Retina (tissue), 1 donor: Measurements from ENCODE around the gene CFAP410.

ENCODE experiments used
- DNase-seq: peaks from one replicate; pipeline ENCODE4 v3.0.0-alpha.2; 2016

Gene CFAP410

DNA sequence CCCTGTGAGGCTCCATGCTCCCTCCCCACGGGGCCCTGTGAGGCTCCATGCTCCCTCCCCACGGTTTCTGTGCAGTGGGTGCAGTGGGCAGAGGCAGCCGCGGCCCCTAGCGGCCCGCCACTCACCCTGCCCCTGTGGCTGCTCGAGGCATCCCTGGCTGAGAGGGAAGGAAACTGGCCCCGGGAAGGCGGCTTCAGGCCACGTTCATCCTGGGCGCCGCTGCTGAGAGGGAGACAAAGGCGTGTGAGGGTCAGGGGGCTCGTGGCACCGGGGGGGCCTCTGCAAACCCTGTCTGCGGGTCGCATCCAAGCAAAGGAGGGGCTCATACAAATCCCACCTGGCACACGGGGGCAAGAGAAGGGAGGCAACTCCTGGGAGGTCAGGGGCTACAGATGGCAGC, 8.5 kb downstream of the CFAP410 start:
- no peak for DNase-seq

- no peak for DNase-seq
These were observed 9.1 kb downstream of the CFAP410 start for GRCh38 chr21:44329971-44330681.

DNA sequence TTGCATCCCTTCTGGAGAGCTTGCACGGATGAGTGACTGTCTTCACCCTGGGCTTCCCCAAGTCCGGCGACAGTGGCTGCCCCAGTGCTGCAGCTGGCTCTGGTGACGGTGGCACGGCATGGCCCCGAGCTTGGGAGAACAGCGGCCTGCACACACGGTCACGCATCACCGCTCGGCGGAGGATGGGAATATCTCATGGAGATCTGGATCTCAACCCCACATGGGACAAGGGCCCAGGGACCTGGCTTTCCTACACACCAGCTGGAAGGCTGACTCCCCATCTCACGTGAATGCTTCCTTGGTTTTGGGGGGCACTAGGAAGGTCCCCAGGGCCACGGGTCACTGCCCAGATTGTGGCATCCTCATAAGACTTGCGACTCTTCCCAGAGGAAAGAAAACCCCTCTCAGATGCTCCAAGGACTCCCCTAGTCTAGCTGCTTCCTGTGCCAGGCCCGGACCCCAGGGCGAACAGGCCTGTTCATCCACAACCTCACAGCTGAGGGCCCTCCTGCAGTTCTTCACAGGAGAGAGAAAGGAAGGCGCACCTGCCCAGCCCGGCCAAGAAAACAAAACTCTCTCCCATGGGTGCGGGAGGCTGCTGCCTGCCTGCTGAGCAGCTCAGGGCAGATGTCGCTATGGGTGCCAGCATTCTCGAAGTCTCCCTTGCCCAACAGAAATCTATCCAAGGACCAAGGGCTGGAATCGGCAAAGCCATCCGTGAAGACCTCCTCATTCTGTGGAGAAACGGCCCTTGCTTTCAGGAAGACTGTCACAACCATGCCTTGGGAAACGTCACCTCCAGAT, 9.9 kb downstream of the CFAP410 start:
- no peak for DNase-seq

DNA sequence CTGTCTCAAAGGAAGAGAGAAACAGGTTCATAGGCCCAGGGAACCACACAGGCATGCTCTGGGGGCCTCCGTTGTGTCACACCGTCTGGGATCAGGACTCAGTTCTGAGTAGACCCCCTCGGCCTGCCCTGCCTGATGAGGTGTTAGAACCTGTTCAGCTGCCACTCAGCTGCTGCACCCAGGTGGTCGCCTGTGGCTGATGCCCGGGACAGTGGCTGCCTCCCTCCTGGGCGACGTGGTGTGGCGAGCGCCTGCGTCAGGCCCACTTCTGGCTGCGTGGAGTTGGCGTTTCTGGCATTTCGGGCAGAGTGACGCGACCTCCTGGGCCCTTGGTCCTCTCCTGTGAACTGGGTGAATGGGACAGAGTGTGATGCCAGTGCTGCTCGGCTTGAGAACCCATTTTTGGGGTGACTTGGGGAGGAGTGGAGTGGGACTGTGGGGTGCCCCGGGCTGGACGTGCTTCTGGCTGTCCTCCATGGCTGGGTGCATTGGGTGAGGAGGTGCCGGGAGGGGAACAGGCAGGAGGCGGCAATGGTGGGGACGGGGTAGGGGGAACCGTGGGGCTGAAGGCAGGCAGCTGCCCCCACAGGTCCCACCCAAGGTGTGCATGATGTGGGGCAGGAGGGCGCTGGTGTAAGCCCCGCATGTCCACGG, 10.8 kb downstream of the CFAP410 start:
- DNase-seq = no peak

DNA sequence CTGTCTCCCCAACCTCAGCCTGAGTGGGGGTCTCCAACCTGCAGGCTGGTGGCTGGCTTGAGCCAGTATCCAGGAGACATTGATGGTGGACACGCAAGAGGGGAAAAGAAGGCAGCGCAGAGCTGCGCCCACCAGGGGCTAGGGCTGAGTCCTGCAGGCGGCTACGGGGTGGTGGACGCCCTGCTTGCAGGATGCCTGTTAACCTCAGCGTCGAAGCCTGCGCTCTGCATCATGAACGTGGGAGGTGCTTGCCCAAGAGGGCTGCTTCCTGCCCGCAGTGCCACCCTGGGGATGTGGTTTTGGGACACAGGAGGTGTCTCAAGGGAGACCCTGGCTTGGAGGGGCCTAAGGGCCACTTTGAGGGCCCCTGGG, 11.6 kb downstream of the CFAP410 start:
- DNase-seq = no peak

DNA sequence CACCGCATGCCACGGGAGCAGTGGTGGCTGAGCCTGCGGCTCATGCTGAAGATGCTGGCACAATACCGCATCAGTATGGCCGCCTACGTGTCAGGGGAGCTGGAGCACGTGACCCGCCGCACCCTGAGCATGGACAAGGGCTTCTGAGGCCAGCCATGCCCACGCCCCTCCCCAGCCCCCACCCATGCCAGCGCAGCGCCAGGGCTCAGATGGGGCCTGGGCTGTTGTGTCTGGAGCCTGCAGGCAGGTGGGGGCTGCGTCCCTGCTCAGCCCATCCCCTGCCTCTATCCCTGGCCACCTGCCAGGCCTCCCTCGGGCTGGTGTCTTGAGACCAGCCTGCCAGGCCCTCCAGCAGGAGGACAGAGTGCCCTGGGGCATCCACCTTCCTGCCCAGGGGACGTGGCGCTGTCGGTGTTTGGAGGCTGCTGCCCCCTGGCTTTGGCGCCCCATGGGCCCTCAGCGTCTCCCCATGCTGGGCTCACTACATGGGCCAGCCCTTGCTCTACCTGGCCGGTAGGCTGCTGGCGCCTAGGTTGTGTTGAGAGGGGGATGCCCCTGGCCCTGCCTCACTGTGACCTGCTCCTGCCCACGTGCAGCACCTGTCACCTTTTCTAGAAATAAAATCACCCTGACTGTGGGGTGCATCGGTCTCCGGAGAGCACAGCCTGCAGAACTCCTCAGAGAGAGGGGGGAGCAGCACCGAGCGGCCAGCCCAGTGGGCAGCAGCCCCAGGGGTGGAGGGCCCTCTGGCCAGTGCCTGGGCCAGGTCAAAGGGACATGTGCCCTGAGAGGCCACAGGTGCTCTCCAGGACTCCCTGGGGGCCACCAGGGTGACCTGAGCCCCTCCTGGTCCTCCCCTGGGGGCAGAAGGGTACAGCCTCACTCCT, 12.2 kb downstream of the CFAP410 start:
- DNase-seq = no peak

GRCh38 chr21:44326272-44326647, 12.9 kb downstream of the CFAP410 start:
- no peak for DNase-seq

DNA sequence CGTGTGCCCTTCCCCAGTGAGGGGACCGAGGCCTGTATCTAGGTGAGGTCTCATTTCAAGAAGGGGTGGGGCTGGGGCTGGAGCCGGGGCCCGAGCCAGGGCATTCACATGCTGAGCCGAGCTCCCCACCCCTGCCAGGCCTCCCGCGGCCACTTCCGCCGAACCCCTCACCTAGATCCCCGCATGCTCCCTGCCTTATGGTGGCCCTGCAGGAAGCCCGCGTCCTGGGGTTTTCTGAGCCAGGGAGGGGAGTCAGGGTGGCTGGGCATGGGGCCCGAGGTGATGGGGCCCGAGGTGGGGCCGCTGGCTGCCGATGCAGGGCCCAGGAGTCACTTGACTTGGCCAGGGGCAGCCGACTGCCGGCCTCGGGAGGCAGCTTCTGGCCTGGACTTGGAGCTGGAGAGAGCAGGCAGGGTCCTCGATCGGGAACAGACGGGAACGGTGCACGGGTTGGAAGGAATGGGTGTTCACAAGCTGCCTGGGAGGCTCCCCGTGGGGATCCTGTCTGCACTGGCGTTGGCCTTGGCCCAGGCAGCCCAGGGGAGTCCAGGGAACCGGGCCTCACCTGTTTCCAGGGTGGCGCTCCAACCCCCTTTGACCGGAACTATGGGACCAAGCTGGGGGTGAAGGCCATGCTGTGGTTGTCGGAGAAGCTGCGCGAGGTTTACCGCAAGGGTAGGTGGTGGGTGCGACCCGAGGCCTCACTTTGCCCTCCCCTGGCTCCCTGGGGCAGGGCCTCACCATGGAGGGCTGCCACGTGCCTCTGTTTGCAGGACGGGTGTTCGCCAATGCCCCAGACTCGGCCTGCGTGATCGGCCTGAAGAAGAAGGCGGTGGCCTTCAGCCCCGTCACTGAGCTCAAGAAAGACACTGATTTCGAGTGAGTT, 13.6 kb downstream of the CFAP410 start:
- no peak for DNase-seq

- no peak for DNase-seq
These were observed 14.4 kb downstream of the CFAP410 start for GRCh38 chr21:44324854-44325107.

- DNase-seq = no peak
These were observed 14.9 kb downstream of the CFAP410 start for GRCh38 chr21:44324106-44324853.

DNA sequence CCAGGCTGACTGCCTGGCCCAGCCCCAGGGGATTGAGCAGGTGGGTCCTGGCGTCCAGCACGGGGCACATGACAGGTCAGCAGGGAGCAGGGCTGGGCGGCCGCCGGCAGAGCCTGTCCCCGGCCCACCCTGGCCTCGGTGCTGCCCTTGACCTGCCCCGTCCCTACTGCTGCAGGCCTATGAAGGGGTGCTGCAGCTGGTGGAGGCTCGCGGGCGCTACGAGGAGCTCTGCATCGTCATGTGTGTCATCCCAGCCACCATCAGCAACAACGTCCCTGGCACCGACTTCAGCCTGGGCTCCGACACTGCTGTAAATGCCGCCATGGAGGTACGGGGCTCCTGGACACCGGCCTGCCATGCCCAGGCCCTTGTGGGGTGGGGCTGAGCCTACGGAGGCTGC, 15.6 kb downstream of the CFAP410 start:
- DNase-seq = no peak

GRCh38 chr21:44322621-44323325, 16.4 kb downstream of the CFAP410 start:
- DNase-seq = no peak

GRCh38 chr21:44321846-44322450, 17.2 kb downstream of the CFAP410 start:
- no peak for DNase-seq

DNA sequence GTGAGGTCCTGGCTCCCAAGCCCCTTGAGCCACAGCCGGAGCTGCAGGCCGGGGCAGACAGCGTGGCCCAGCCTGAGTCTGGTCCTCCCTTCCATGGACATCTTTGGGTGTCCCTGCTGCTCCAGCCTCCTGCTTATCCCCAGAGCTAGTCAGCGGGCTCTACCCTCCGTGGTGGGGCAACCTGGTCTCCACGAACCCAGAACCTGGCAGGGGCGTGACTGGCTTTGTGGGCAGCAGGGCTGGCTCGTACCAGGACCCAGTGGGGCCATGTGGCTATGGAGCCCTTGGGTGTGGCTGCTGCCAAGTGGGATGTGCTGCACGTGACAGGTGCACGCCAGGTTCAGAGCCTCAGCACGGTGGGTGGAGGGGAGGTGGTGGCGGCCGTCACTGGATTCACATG, 18.3 kb downstream of the CFAP410 start:
- no peak for DNase-seq

DNA sequence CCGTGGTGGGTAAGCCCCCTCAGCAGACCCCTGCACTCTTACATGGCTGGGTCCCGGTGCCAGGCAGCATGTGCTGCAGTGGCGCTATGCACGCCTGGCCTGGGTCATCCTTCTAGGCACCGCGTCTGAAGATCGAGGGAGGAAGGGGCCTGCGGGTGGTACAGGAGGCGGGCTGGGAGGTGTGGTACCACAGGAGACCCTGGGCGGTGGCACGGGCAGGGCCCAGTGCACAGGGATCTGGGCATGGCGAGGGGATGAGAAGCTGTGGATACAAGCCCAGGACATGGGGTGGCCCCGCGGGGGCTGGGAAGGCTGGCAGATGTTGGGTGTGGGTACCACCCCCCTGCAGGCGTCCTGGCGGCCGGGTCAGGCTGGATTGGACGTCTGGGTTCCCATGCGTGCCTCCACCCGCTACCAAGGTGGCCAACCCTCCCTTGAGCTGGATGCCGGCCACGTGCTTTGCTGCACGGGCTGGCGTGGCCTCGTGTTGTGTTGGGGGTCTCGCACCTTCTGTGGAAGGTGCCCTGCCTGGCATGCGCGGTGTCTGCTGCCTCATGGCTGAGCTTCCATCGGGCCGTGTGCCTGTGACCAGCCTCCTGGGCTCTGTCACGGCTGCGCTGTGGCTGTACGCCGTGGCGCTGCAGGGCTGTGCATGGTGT, 19.7 kb downstream of the CFAP410 start:
- DNase-seq = no peak

DNA sequence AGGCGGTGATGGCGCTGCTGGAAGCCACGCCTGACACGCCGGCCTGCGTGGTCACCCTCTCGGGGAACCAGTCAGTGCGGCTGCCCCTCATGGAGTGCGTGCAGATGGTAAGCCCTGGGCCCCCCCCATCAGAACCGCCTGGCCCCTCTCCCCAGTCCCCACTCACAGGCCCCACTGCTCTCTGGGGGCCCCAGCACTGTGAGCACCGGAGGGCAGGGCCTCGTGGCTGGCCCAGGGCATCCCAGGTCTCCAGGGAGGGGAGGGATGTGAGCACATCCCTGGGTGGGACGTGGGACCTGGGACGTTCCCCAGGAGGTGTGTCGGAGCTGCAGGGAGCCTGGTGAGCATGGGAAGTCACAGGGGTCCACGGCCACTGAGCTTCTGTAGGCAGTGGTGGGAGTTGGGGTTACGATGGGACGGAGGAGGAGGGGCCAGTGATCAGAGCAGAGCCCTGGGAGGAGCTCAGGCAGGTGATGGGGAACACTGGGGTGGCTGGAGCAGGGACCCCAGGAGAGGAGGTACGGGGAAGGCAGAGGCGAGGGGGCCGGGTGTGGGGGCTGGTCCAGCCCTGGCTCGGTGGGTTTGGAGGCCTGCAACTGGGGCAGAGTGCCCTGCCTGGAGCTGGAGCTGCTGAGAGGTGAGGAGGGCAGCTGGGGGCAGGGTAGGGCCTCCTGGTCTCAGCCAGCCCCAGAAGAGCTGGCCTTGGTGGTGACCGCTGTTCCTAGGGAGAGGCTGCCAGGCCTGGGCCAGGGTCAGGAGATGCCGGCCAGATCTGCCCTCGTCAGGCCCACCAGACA, 20.5 kb downstream of the CFAP410 start:
- no peak for DNase-seq

DNA sequence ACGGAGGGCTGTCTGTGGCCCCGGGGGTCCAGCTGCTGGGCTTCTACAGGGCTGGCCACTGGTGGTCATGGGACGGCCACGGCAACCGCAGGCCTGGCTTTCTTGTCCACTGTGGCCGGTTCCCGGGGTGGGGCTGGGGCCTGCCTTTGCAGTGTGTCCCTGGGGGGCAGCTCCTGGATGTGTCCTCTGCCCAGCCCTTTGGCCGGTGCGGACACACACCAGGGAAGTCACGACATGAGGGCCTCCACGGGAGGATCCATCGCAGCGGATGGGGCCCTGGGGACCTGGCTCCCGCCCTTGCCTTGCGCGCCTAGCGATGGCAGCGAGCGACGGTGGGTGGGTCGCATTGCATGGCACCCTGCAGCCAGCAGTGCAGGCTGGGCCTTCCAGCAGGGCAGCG, 21.3 kb downstream of the CFAP410 start:
- DNase-seq = no peak

GRCh38 chr21:44317241-44317782, 21.9 kb downstream of the CFAP410 start:
- DNase-seq = no peak
